NCI-H2029 (cell line): Measurements from ENCODE around the gene AFAP1.

Experiments used
- DNase-seq: peaks from one replicate; lab custom pipeline; 2025; lab: John Stamatoyannopoulos, UW

The AFAP1 gene

GRCh38 chr4:7753931-7754465, 185.7 kb downstream of the AFAP1 start:
- DNase-seq = no peak

DNA sequence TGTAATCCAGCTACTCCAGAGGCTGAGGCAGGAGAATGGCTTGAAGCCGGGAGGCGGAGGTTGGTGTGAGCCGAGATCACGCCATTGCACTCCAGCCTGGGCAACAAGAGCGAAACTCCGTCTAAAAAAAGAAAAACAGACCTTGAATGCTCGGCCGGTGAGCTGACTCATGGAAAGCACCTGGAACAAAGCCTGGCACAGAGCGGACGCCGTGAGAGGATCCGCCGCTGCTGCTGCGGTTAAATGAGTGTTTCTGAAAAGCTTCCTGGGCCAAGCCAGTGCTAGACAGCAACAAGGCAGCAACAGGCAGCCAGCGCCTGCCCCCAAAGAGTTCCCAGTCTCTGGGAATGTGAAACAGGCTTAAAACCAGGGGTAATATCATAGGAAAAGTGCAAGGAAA, 186.4 kb downstream of the AFAP1 start:
- DNase-seq = no peak

- no peak for DNase-seq
These were observed 187.0 kb downstream of the AFAP1 start for GRCh38 chr4:7752649-7753048.

- DNase-seq = no peak
These were observed 188.7 kb downstream of the AFAP1 start for GRCh38 chr4:7750972-7751371.

- no peak for DNase-seq
These were observed 189.1 kb downstream of the AFAP1 start for GRCh38 chr4:7750523-7750922.

- DNase-seq = no peak
These were observed 192.1 kb downstream of the AFAP1 start for GRCh38 chr4:7747566-7747965.

DNA sequence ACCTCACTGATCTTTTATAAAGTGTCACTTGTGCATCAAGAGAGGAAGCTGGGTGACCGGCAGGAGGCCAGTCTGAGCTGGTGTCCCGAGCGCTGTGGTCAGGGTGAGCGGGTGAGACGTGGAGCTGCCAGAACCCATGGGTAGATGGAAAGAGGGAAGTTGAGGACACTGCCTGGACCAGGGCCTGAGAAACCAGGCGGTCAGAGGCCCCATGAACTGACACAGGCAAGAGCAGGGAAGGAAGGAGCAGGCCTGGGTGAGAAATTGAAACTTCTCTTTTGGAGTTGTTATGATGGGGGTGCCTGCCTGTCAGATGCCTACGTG, 192.6 kb downstream of the AFAP1 start:
- DNase-seq = no peak

DNA sequence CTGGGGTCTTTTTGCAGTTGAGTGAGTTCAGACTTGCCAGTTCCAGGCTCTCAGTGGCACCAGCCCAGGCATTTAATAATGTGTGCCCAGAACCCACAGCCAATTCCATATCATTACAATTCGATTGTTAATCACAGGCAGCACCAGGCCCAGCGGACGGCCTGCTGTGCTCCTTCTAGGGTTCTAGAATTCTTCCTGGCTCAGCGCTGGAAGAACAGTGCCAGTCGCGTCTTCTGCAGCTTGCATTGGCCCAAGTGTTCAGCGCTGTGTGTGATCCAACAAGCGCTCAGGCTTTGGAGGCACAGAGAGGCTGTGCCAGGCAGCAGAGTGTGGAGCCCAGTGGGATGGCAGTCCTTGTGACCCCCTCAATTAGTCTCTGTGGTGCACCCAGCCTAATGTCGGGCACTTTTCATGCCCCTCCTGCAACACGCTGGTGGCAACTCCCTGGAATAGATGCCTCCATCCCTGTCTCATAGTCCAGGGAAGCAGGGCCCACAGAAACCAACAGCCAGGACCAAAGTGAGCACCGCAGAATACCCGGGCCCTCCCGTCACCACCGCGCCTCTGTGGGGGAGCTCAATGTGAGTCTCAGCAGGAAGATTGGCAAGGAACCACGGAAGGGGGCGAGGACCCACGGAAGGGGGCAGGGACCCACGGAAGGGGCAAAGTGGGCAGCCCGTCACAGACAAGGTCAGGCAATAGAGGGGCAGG, 193.2 kb downstream of the AFAP1 start:
- DNase-seq = no peak

- no peak for DNase-seq
These were observed 194.3 kb downstream of the AFAP1 start for GRCh38 chr4:7745301-7745885.

DNA sequence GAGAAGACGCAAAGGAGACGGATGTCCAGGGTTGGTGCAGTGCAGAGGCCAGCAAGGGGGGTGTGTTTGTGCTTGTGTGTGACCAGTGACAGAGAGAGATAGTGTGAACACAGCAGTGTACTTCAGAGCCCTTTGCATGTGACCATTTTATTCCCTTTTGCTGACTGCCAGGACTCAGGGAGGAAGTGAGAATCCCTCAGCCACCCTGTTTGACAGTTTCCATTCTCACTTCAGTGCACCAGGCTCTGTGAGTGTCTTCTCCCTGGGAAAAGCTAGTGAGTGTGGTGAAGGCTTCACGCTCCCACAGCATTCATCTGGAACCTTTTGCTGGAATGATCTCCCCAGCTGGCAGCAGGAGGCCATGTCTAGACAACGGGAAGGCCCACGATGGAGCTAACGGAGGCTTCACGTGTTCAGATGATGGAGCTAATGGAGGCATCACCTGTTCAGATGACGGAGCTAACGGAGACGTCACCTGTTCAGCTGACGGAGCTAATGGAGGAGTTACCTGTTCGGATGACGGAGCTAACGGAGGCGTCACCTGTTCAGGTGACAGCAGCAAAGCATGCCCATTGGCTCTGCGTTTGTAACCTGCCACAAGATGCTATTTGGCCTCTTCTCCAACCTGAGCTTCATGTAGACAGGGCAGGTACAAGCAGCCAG, 195.4 kb downstream of the AFAP1 start:
- no peak for DNase-seq

DNA sequence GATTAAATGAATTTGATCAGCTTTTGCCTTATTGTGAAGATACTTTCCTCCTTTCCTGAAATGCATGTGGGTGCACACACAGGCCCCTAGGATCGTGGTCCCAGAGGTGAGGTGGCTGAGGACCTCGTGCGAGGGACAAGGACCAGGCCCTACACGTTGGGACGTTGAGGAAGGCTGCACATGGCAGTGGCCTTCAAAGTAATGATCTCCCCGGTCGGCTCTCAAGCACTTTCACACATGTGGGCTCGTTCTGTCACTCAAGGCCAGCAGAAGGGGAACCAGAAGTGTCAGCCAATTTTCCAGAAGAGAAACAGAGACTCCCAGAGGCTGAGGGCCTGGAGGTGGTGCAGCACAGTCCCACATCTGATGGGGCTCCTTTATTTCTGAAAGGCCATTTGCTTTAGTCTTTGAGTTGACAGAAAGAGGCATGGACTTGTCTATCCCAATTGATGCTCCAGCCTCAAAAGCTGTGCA, 196.8 kb downstream of the AFAP1 start:
- no peak for DNase-seq

- DNase-seq = no peak
These were observed 197.5 kb downstream of the AFAP1 start for GRCh38 chr4:7741946-7742806.

- DNase-seq = no peak
These were observed 198.7 kb downstream of the AFAP1 start for GRCh38 chr4:7740866-7741525.

- no peak for DNase-seq
These were observed 199.5 kb downstream of the AFAP1 start for GRCh38 chr4:7739918-7740865.

GRCh38 chr4:7739077-7739917, 200.4 kb downstream of the AFAP1 start:
- DNase-seq = no peak

DNA sequence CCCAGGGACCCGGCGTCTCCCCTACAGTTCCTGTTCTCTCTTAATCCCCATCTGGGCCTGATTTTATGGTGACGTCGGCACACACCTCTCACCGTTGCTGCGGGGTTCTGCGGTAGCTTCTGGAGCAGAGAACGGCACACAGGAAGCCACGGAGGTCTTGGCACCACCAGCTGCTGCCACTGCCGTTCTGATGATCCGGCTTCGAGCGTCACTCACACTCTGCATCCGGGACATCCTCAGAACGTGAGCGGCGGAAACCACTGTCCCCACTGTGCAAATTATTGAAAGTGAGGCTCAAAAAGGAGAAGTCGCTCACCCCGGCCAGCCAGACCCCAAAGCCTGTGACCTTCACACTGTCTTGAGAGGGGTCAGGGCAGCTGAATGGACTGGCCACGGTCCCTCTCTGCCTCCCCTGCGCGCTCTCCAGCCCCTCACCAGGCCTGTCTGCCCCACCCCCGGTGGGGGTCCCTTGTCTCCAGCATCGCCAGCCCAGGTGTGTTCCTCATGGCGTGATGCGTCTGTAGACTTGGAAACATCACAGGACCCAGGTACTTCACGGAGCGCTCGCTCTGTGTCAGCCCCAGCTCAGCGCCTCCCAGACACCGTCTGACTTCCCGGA, 201.1 kb downstream of the AFAP1 start:
- no peak for DNase-seq

- no peak for DNase-seq
These were observed 201.8 kb downstream of the AFAP1 start for GRCh38 chr4:7737752-7738457.

GRCh38 chr4:7737268-7737645, 202.4 kb downstream of the AFAP1 start:
- DNase-seq = no peak
